ENCODE data around the gene SPATS2L.

- TF ChIP-seq POLR2AphosphoS5 (IDR thresholded peaks at IDR 0.05) (no peak), CTCF (IDR thresholded peaks at IDR 0.05) (no peak), EP300 (IDR thresholded peaks at IDR 0.05) (no peak), POLR2A (IDR thresholded peaks at IDR 0.05) (no peak)
Observed at GRCh38 chr2:200310545-200310971, 4.1 kb downstream of the SPATS2L start.
